HepG2 (cell line): Measurements from ENCODE around the gene PFDN2. TPM values are rescaled to one million over a fixed set of nuclear protein-coding genes. Genes with fewer than 3 reads are reported as not detected.
A peak's percentile ranks its signal among the peaks of the same experiment; 100 is the strongest.

Experiments used
- CREM ChIP-seq, 2 experiments: sonication (generic) in 1 of 2; formaldehyde crosslinking in 1 of 2; IDR thresholded peaks; 2 replicates each; pipeline versions ENCODE4 v1.4.0 to v1.6.1; 2016 to 2020; ENCODE audit warnings: antibody characterized with exemption in 1 of 2, mild to moderate bottlenecking in 1 of 2, missing genetic modification reagents in 1 of 2
- CSRNP1 ChIP-seq: sonication (generic); formaldehyde crosslinking; IDR thresholded peaks from 2 replicates; pipeline ENCODE4 v1.8.1; 2023; ENCODE audit warnings: mild to moderate bottlenecking, missing genetic modification reagents
- ETV6 ChIP-seq: sonication (generic); formaldehyde crosslinking; conservative IDR thresholded peaks from 2 replicates; pipeline ENCODE4 v1.4.0; 2020; ENCODE audit warnings: missing genetic modification reagents
- FOSL2 ChIP-seq: sonication (generic); formaldehyde crosslinking; IDR thresholded peaks from 2 replicates; pipeline ENCODE4 v1.4.0; 2020; ENCODE audit warnings: missing genetic modification reagents
- FOXA1 ChIP-seq, 2 experiments: fragments of 450-650 bp in 1 of 2; sonication (generic) in 1 of 2; formaldehyde crosslinking in 1 of 2; IDR thresholded peaks; 2 replicates each; pipeline versions ENCODE4 v1.4.0 to v1.6.1; 2016 to 2020; ENCODE audit warnings: missing genetic modification reagents in 1 of 2
- HHEX ChIP-seq: IDR thresholded peaks from 2 replicates; pipeline ENCODE4 v1.6.1; 2016; ENCODE audit warnings: control low read depth
- HOXA7 ChIP-seq: sonication (generic); formaldehyde crosslinking; IDR thresholded peaks from 2 replicates; pipeline ENCODE4 v1.8.1; 2022; ENCODE audit warnings: mild to moderate bottlenecking, missing genetic modification reagents, moderate library complexity
- IKZF5 ChIP-seq: IDR thresholded peaks from 2 replicates; pipeline ENCODE4 v1.6.1; 2018; ENCODE audit warnings: missing genetic modification reagents, mild to moderate bottlenecking, missing compliant biosample characterization
- JUND ChIP-seq: sonication (generic); formaldehyde crosslinking; IDR thresholded peaks from 2 replicates; pipeline ENCODE4 v1.8.0; 2022; ENCODE audit warnings: mild to moderate bottlenecking, missing genetic modification reagents
- MBNL3 ChIP-seq: fragments of 250-450 bp; sonication (Bioruptor Pico); conservative IDR thresholded peaks from 2 replicates; pipeline ENCODE4 v1.8.0; 2022; ENCODE audit warnings: mild to moderate bottlenecking, inconsistent platforms
- NBN ChIP-seq: fragments of 450-650 bp; conservative IDR thresholded peaks from 2 replicates; pipeline ENCODE4 v1.6.1; 2017
- NR1H2 ChIP-seq: sonication (generic); formaldehyde crosslinking; IDR thresholded peaks from 2 replicates; pipeline ENCODE4 v1.8.1; 2022; ENCODE audit warnings: low read depth, missing genetic modification reagents, borderline replicate concordance
- NR2F1 ChIP-seq, 2 experiments: fragments of 450-650 bp in 1 of 2; formaldehyde crosslinking in 1 of 2; IDR thresholded peaks; 2 replicates each; pipeline versions ENCODE4 v1.5.0 to v1.6.1; 2016 to 2020; ENCODE audit warnings: mild to moderate bottlenecking in 1 of 2, missing compliant biosample characterization in 1 of 2, missing genetic modification reagents in 1 of 2, moderate library complexity in 1 of 2
- TFAP4 ChIP-seq: sonication (generic); IDR thresholded peaks from 2 replicates; pipeline ENCODE4 v1.6.1; 2016; ENCODE audit warnings: low read depth, borderline replicate concordance
- TFDP2 ChIP-seq: sonication (generic); formaldehyde crosslinking; IDR thresholded peaks from 2 replicates; pipeline ENCODE4 v1.4.0; 2020; ENCODE audit warnings: missing genetic modification reagents
- ZFP36 ChIP-seq: fragments of 150-350 bp; IDR thresholded peaks from 2 replicates; pipeline ENCODE4 v1.6.1; 2018; ENCODE audit warnings: borderline replicate concordance, low read length, low read depth; ENCODE audit not compliant: partially characterized antibody
- ZNF281 ChIP-seq: sonication (generic); formaldehyde crosslinking; IDR thresholded peaks from 2 replicates; pipeline ENCODE4 v1.4.0; 2020; ENCODE audit warnings: missing genetic modification reagents, borderline replicate concordance
- ZNF362 ChIP-seq: sonication (generic); formaldehyde crosslinking; IDR thresholded peaks from 2 replicates; pipeline ENCODE4 v1.4.0; 2020; ENCODE audit warnings: missing genetic modification reagents, mild to moderate bottlenecking, borderline replicate concordance
- ZNF589 ChIP-seq: sonication (generic); formaldehyde crosslinking; conservative IDR thresholded peaks from 2 replicates; pipeline ENCODE4 v1.8.0; 2022; ENCODE audit warnings: mild to moderate bottlenecking, moderate library complexity, missing genetic modification reagents
- ZNF792 ChIP-seq: IDR thresholded peaks from 2 replicates; pipeline ENCODE4 v1.6.1; 2016
- polyA plus RNA-seq, 8 experiments: library from polyadenylated mRNA; depleted of rRNA in 3 of 8; stranded (reverse) in 7 of 8; unstranded in 1 of 8; fragments of >200 nt; fragmentation: Illumina TruSeq in 4 of 8; extraction: Trizol in 4 of 8; gene quantifications; 2 replicates each; pipeline versions ENCODE4 v1.2.1 to v1.2.3, GENCODE V29; 2011 to 2016; ENCODE audit warnings: low read depth in 4 of 8, missing spikeins in 1 of 8, mixed read lengths in 1 of 8; ENCODE audit not compliant: insufficient read depth in 1 of 8
- total RNA-seq, 5 experiments: library from RNA; depleted of rRNA; stranded (reverse); fragments of >200 nt; fragmentation: Illumina TruSeq; extraction: Trizol; gene quantifications; 2 replicates each; pipeline ENCODE4 v1.2.3, GENCODE V29; 2016; ENCODE audit warnings: low read depth in 1 of 5

The PFDN2 gene
- total and polyA plus RNA-seq, 2 of the 13 experiments (the other 11 are each of a cell fraction or from before 2014, with no cell fraction given), result 62.6 to 63.6 TPM

GRCh38 chr1:161082996-161083747, 34.7 kb downstream of the PFDN2 start (continued):
- peak; percentile 34; the same call in 1 of the 2 replicates for TF ChIP-seq ZNF281 (CRISPR knock-in tag)
- no peak for TF ChIP-seq ZNF362 (CRISPR knock-in tag)
- TF ChIP-seq TFAP4, result 0 out of 2 replicates have a peak, but pooled peaks have one; percentile 23
- no peak for TF ChIP-seq ZFP36
- peak; percentile 89 for TF ChIP-seq FOSL2 (CRISPR knock-in tag)
- no peak for TF ChIP-seq TFDP2 (CRISPR knock-in tag)
- no peak for TF ChIP-seq HOXA7 (CRISPR knock-in tag)
- 0 out of 2 replicates have a peak, but pooled peaks have one; percentile 16 for TF ChIP-seq JUND (CRISPR knock-in tag)
- TF ChIP-seq NR1H2 (CRISPR knock-in tag), result no peak
- TF ChIP-seq MBNL3 (CRISPR knock-in tag), result no peak
- peak; percentile 51; the same call in 1 of the 2 replicates for TF ChIP-seq CREM (IDR thresholded peaks at IDR 0.05)
- TF ChIP-seq CREM (CRISPR knock-in tag; IDR thresholded peaks at IDR 0.05), result no peak
- TF ChIP-seq IKZF5, result no peak
- TF ChIP-seq FOXA1 (IDR thresholded peaks at IDR 0.05), result no peak
- 0 out of 2 replicates have a peak, but pooled peaks have one; percentile 12 for TF ChIP-seq FOXA1 (CRISPR knock-in tag; IDR thresholded peaks at IDR 0.05)
- no peak for TF ChIP-seq ZNF792 (CRISPR knock-in tag)
- no peak for TF ChIP-seq NBN
- 0 out of 4 replicates have a peak, but pooled peaks of 1 of the 2 experiments have one; percentile 31 for TF ChIP-seq NR2F1 (CRISPR knock-in tag; IDR thresholded peaks at IDR 0.05)
- no peak for TF ChIP-seq HHEX (CRISPR knock-in tag)
- no peak for TF ChIP-seq CSRNP1 (CRISPR knock-in tag)
- TF ChIP-seq ETV6 (CRISPR knock-in tag), result no peak
- TF ChIP-seq ZNF589, result no peak
